Measurements from ENCODE around the gene TCF7L1.
"Not testable (repeated sequence)": the region's sequence is repeated elsewhere in the genome, so short reads cannot be mapped to it uniquely, and the experiment has no call there.

The TCF7L1 gene

GRCh38 chr2:85312404-85312803 is 179.2 kb downstream of the TCF7L1 start:
- no peak overlapping the region for H3K4me3 ChIP-seq (ENCODE audit: low read depth, low read length)
- TF ChIP-seq, protein P1, sequence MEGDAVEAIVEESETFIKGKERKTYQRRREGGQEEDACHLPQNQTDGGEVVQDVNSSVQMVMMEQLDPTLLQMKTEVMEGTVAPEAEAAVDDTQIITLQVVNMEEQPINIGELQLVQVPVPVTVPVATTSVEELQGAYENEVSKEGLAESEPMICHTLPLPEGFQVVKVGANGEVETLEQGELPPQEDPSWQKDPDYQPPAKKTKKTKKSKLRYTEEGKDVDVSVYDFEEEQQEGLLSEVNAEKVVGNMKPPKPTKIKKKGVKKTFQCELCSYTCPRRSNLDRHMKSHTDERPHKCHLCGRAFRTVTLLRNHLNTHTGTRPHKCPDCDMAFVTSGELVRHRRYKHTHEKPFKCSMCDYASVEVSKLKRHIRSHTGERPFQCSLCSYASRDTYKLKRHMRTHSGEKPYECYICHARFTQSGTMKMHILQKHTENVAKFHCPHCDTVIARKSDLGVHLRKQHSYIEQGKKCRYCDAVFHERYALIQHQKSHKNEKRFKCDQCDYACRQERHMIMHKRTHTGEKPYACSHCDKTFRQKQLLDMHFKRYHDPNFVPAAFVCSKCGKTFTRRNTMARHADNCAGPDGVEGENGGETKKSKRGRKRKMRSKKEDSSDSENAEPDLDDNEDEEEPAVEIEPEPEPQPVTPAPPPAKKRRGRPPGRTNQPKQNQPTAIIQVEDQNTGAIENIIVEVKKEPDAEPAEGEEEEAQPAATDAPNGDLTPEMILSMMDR (IDR thresholded peaks at IDR 0.05; ENCODE audit: borderline replicate concordance, insufficient read depth, low read depth, low read length) = no peak

DNA sequence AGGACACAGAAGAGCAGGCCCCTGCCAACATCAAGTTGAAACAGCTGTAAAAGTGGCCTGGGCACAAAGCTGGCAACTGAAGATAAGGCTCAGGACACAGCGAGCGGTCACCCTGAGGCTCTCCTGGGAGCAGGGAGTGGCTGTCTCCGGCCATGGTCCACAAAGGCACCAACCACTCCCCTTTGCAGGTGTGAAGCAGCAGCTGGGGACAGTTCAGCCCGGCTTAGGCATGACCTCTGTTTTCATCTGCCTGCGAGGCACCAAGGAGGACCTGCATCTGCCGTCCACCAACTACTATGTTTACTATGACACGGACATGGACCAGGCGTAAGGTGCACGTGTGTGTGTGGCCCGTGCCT is 181.7 kb downstream of the TCF7L1 start:
- TF ChIP-seq, protein P1 (IDR thresholded peaks at IDR 0.05; ENCODE audit: borderline replicate concordance, insufficient read depth, low read depth, low read length) = no peak
- H3K4me3 ChIP-seq (ENCODE audit: low read depth, low read length) = no peak overlapping the region

DNA sequence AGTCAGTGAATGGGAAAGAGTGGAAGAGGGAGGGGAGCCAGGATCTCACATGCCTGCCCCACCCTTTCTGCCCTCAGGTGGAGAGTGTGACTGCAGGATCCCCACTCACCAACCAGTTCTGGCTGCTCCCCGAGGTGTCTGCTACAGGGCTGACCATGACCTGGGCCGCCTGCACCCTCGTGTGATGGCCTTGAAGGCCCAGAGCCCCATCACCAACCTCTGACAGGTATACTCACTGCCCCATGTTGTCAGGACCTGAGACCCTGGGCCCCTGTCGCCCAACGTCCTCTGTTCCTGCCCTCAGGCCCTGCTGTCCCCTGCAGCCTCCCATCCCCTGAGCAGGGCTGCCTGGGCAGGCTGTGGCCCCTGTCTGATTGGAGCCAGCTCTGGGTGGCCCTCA is 182.7 kb downstream of the TCF7L1 start:
- H3K4me3 ChIP-seq (ENCODE audit: low read depth, low read length) = not testable (repeated sequence)

DNA sequence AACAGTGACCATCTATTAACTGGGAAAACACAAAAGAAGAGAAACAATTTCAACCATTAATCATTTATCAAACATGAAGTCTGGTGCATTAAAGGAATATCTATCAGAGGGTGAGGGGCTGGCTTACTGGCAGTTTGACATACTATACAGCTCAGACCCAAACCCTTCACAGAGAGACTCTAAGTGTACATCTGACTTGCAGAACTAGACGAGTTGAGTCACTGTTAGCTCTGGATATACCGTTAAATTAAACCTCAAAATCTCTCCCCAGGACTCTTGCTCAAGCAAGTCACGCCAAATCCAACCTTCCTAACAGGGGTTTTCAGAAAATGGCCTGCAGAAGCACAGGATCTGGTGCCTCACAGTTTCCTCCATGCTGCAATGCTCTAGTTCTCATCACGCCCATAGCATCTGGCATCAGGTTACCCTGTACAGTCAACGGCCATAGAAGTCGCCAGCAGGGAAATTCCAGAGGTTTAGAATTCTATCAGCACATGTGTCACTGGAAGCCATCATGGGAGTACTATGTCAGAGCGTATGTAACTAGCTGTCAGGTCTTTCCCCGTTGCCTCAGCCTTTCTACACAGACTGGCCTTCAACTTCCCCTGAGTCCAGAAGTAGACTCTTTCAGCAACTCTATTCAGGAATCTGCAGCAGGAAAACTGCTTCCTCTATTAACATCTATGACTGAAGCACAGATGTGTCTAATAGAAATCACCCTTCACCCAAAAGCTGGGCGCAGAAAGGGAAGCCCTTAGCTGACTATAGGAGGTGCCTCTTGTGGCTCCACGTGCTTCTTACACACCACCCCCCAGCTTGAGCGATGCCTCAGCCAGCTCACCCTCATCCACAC is 185.3 kb downstream of the TCF7L1 start:
- TF ChIP-seq, protein P1 (IDR thresholded peaks at IDR 0.05; ENCODE audit: borderline replicate concordance, insufficient read depth, low read depth, low read length) = no peak
- H3K4me3 ChIP-seq (ENCODE audit: low read depth, low read length) = no peak overlapping the region

- no peak overlapping the region for H3K4me3 ChIP-seq (ENCODE audit: low read depth, low read length)
- TF ChIP-seq, protein P1 (IDR thresholded peaks at IDR 0.05; ENCODE audit: borderline replicate concordance, insufficient read depth, low read depth, low read length) = no peak
Measured at GRCh38 chr2:85319796-85320195, 186.6 kb downstream of the TCF7L1 start.

DNA sequence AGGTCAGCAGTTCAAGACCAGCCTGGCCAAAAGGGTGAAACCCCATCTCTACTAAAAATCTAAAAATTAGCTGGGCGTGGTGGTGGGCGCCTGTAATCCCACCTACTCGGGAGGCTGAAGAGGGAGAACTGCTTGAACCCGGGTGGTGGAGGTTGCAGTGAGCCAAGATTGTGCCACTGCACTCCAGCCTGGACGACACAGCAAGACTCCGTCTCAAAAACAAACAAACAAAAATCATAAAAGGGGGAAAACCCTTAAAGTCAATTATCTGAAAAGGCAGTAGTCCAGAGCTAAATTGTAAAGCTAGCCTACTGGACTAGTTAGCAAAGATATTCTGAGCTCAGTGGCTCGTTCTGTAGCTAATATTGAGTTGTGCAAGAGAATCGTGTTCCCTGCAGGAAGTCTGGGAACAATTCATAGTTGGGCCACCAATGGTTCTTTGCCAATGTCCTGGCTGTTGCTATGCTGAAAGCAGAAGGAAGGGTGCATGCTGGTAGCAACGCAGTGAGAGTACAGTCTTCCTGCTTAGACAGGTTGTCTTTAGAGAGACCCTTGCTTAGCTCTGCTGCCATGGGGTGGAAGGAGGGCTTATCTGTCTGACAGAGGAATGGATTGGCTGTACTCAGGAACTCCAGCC is 190.3 kb downstream of the TCF7L1 start:
- H3K4me3 ChIP-seq (ENCODE audit: low read depth, low read length) = no peak overlapping the region
- TF ChIP-seq, protein P1 (IDR thresholded peaks at IDR 0.05; ENCODE audit: borderline replicate concordance, insufficient read depth, low read depth, low read length) = no peak

DNA sequence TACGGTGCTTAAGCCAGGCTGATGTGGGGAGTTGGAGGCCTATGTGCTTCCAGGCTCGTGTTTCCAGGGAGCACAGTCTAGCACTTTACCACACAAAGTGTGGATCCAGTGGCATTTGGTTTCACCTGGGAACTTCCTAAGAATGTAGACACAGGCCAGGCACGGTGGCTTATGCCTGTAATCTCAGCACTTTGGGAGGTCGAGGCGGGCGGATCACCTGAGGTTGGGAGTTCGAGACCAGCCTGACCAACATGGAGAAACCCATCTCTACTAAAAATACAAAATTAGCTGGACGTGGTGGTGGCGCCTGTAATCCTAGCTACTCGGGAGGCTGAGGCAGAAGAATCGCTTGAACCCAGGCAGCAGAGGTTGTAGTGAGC is 190.8 kb downstream of the TCF7L1 start:
- H3K4me3 ChIP-seq (ENCODE audit: low read depth, low read length) = not testable (repeated sequence)
